ENCODE measurements around the gene CACNA1B.

- TF ChIP-seq POLR2A (IDR thresholded peaks at IDR 0.05) (no peak), CTCF (IDR thresholded peaks at IDR 0.05) (no peak), POLR2AphosphoS5 (IDR thresholded peaks at IDR 0.05) (no peak), EP300 (IDR thresholded peaks at IDR 0.05) (no peak)
Observed at GRCh38 chr9:137963525-137963924, 85.9 kb downstream of the CACNA1B start.

Measured in gastroesophageal sphincter (tissue), 3 donors.